ENCODE measurements around the gene LMOD3. TPM values are rescaled to one million over a fixed set of nuclear protein-coding genes. Genes with fewer than 3 reads are reported as not detected.

The LMOD3 gene
- total and polyA plus RNA-seq, 2 of the 4 experiments (the other 2 are of a cell fraction), result not detected

GRCh38 chr3:69166446-69166845, 44.1 kb upstream of the LMOD3 start:
- Histone ChIP-seq H3K4ac (ENCODE audit: low read depth, low read length) (no peak overlapping the region), H3K9ac (ENCODE audit: low read depth, low read length) (no peak overlapping the region), H3K4me1 (ENCODE audit: control insufficient read depth, insufficient read depth, low read length) (no peaks in the 10 kb centered on the region), H3K79me1 (ENCODE audit: low read depth in 1 of 2, low read length in 2 of 2) (no peaks in the 10 kb centered on the region), H2AK5ac (ENCODE audit: low read depth, low read length) (no peak overlapping the region), H2BK5ac (ENCODE audit: low read depth, low read length, poor library complexity, severe bottlenecking) (no peak overlapping the region), H3K9me1 (ENCODE audit: insufficient read depth, low read length) (no peaks in the 10 kb centered on the region), H3K27ac (ENCODE audit: insufficient read depth, low read length) (no peak overlapping the region), H3K36me3 (ENCODE audit: control insufficient read depth, insufficient read depth, low read length) (no peaks in the 10 kb centered on the region), H3K56ac (ENCODE audit: extremely low read depth, insufficient read depth, low read length) (no peak overlapping the region), H4K8ac (ENCODE audit: low read depth in 2 of 2, low read length in 2 of 2) (no peak overlapping the region), H2BK120ac (ENCODE audit: low read depth, low read length) (no peak overlapping the region), H3K4me2 (ENCODE audit: low read depth, low read length) (no peak overlapping the region), H2AK9ac (replicated peaks; ENCODE audit: low read depth, low read length, poor library complexity) (no peak overlapping the region), H4K91ac (ENCODE audit: insufficient read depth, low read depth, low read length) (no peak overlapping the region), H2AFZ (replicated peaks; ENCODE audit: low read length, poor library complexity) (no peak overlapping the region), H3K4me3 (ENCODE audit: insufficient read depth, low read depth, low read length) (no peak overlapping the region), H4K20me1 (ENCODE audit: insufficient read depth, low read length) (no peaks in the 10 kb centered on the region), H3K14ac (replicated peaks; ENCODE audit: low read depth, low read length) (no peak overlapping the region), H3K27me3 (ENCODE audit: control insufficient read depth, insufficient read depth, low read length) (peaks cover 16% of the 10 kb centered on the region), H3K18ac (ENCODE audit: low read depth, low read length) (no peak overlapping the region), H3K9me3 (ENCODE audit: control insufficient read depth, insufficient read depth, low read length) (no peaks in the 10 kb centered on the region), H2BK20ac (ENCODE audit: low read depth, low read length) (no peak overlapping the region), H3K23ac (ENCODE audit: low read depth, low read length) (no peak overlapping the region), H4K5ac (ENCODE audit: low read depth, low read length) (no peak overlapping the region), H2BK15ac (ENCODE audit: low read depth, low read length) (no peak overlapping the region)
- dilution Hi-C loops (cut with HindIII; ENCODE audit: low sequenced_read_pairs, unreplicated experiment), result no loop called here
- BruUV-seq (replicated peaks), result no TSS peak
- TF ChIP-seq ELK1 (IDR thresholded peaks at IDR 0.05; ENCODE audit: borderline replicate concordance, low read depth, low read length) (no peak), RCOR1 (IDR thresholded peaks at IDR 0.05; ENCODE audit: insufficient replicate concordance, low read length) (no peak), MXI1 (IDR thresholded peaks at IDR 0.05; ENCODE audit: borderline replicate concordance, low read depth, low read length) (no peak)
- POLR2A ChIA-PET (ENCODE audit: unreplicated experiment), result no interaction called here
- WGBS, 2 experiments (ENCODE audit: extremely low coverage in 2 of 2, insufficient read length in 1 of 2), result no CpG with 5 or more reads among the region's 1 CpG
- CTCF ChIA-PET, result no interaction called here
- in situ Hi-C loops (cut with MboI; ENCODE audit: low sequenced_read_pairs), result loop anchor here (10.0 to 25.0 kb wide), 2 partner anchors 278 to 796 kb away; no protein-coding TSS in a partner anchor
- DNase-seq (no peak), ATAC-seq (ENCODE audit: low read depth) (no peak)
- intact Hi-C loops (cut with micrococcal nuclease), result loop anchor here (5.0 kb wide), 1 partner anchor 636 kb away; no protein-coding TSS in a partner anchor
